Hepatocyte (in vitro differentiated cells): ENCODE results near the gene RNF130. TPM values are rescaled to one million over a fixed set of nuclear protein-coding genes. Genes with fewer than 3 reads are reported as not detected.

Experiments used
- DNase-seq: peaks from one replicate; pipeline ENCODE4 v3.0.0-alpha.2; 2016; ENCODE audit warnings: low spot score
- H2AFZ ChIP-seq: fragments of 200-600 bp; sonication (generic); 2 replicates; pipeline ENCODE4 v1.6.0; 2016; ENCODE audit warnings: antibody characterized with exemption, mild to moderate bottlenecking
- H3K27ac ChIP-seq: fragments of 200-600 bp; sonication (generic); 2 replicates; pipeline ENCODE4 v1.5.1; 2016; ENCODE audit warnings: mild to moderate bottlenecking
- H3K27me3 ChIP-seq: fragments of 200-600 bp; sonication (generic); 2 replicates; pipeline ENCODE4 v1.6.1; 2016
- H3K36me3 ChIP-seq: fragments of 200-600 bp; sonication (generic); replicated peaks from 2 replicates; pipeline ENCODE4 v1.5.1; 2016; ENCODE audit warnings: low read depth; ENCODE audit not compliant: insufficient read depth
- H3K4me1 ChIP-seq: fragments of 200-600 bp; sonication (generic); 2 replicates; pipeline ENCODE4 v1.5.1; 2016; ENCODE audit warnings: mild to moderate bottlenecking, moderate library complexity; ENCODE audit not compliant: insufficient read depth
- H3K4me2 ChIP-seq: fragments of 200-600 bp; sonication (generic); 2 replicates; pipeline ENCODE4 v1.6.0; 2016
- H3K4me3 ChIP-seq: fragments of 200-600 bp; sonication (generic); 2 replicates; pipeline ENCODE4 v1.5.1; 2016; ENCODE audit warnings: mild to moderate bottlenecking
- H3K79me2 ChIP-seq: fragments of 200-600 bp; sonication (generic); 2 replicates; pipeline ENCODE4 v1.6.0; 2017; ENCODE audit warnings: mild to moderate bottlenecking
- H3K9me2 ChIP-seq: fragments of 200-600 bp; sonication (generic); replicated peaks from 2 replicates; pipeline ENCODE4 v1.6.0; 2017; ENCODE audit warnings: mild to moderate bottlenecking; ENCODE audit not compliant: insufficient read depth
- H3K9me3 ChIP-seq: fragments of 200-600 bp; sonication (generic); 2 replicates; pipeline ENCODE4 v1.5.1; 2016; ENCODE audit warnings: low read depth, mild to moderate bottlenecking
- H4K20me1 ChIP-seq: fragments of 200-600 bp; sonication (generic); 2 replicates; pipeline ENCODE4 v1.6.0; 2016; ENCODE audit warnings: mild to moderate bottlenecking; ENCODE audit not compliant: insufficient read depth, poor library complexity, severe bottlenecking
- CTCF ChIP-seq: fragments of 200-600 bp; sonication (generic); IDR thresholded peaks from 2 replicates; pipeline ENCODE4 v1.5.1; 2016; ENCODE audit warnings: antibody characterized with exemption, mild to moderate bottlenecking; ENCODE audit not compliant: poor library complexity
- EZH2 ChIP-seq: fragments of 200-600 bp; sonication (generic); IDR thresholded peaks from 2 replicates; pipeline ENCODE4 v1.6.1; 2016; ENCODE audit warnings: antibody characterized with exemption, mild to moderate bottlenecking, borderline replicate concordance
- EZH2phosphoT487 ChIP-seq: fragments of 200-600 bp; sonication (generic); IDR thresholded peaks from one replicate; pipeline ENCODE4 v1.6.1; 2018; ENCODE audit warnings: antibody characterized with exemption, mild to moderate bottlenecking, low read depth, moderate library complexity; ENCODE audit not compliant: unreplicated experiment, severe bottlenecking
- WGBS: methylation state at CpG from one replicate; pipeline ENCODE4 v1.1.6; 2016; ENCODE audit warnings: low lambda C conversion rate; ENCODE audit errors: missing lambda C conversion rate; 5-methylcytosine and 5-hydroxymethylcytosine counted together
- polyA plus RNA-seq: library from polyadenylated mRNA; unstranded; fragments of >200 nt; fragmentation: Nextera tagmentation; extraction: Ambion mirVana; gene quantifications from 2 replicates; pipeline ENCODE4 v1.2.1, GENCODE V29; 2016
- total RNA-seq: library from RNA; depleted of rRNA; stranded (reverse); fragments of >200 nt; gene quantifications from 2 replicates; pipeline ENCODE4 v1.2.3, GENCODE V29; 2014

The RNF130 gene
- total and polyA plus RNA-seq, 2 experiments from 2014 or later: 42.4 to 64.9 TPM

DNA sequence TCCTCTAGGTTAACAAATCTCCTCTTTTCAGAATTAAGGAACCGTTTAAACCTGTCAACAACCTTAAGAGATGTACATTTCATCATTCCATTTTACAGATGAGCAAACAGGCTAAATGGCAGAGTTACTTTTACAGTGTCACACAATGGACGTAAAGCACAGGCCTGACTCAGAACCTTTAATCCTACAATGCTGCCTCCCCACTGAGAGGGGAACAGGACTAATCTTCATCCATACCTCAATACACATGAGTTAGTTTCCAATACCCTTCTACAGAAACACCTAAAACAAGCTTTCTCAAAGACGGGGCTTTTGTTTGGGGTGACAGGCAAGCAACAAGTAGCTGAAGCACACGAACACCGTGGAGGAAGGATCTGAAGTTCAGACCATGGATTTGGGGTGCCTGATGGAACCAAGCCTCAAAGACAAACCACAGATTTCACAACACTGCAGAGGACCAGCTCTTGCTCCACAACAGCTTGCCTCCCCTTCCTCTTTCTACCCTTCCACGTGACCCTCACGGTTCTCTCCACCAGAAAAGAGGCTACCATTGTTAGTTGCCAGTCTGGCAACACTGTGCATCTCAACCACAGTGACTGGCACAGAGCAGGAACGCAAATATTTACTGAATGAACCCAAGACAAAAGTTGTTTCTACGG is 1.8 kb downstream of the RNF130 start:
- 39% methylated on average over 9 of the region's 9 CpGs for WGBS
- peaks cover 61% of the 10 kb centered on the region for H3K79me2 ChIP-seq
- H3K36me3 ChIP-seq: no peaks in the 10 kb centered on the region
- H2AFZ ChIP-seq: no peak overlapping the region
- DNase-seq: no peak
- H3K9me2 ChIP-seq: no peaks in the 10 kb centered on the region
- TF ChIP-seq CTCF (no peak), EZH2 (no peak), EZH2phosphoT487 (no peak)
- no peaks in the 10 kb centered on the region for H3K27me3 ChIP-seq
- H3K4me2 ChIP-seq: peak overlapping the region; percentile 69
- H4K20me1 ChIP-seq: peaks cover 31% of the 10 kb centered on the region
- H3K4me3 ChIP-seq: no peak overlapping the region
- no peaks in the 10 kb centered on the region for H3K9me3 ChIP-seq
- H3K4me1 ChIP-seq: peaks cover 11% of the 10 kb centered on the region
- H3K27ac ChIP-seq: no peak overlapping the region

- 39% methylated on average over 6 of the region's 6 CpGs for WGBS
- DNase-seq: no peak
- no peak overlapping the region for H3K27ac ChIP-seq
- H2AFZ ChIP-seq: no peak overlapping the region
- peaks cover 31% of the 10 kb centered on the region for H4K20me1 ChIP-seq
- no peak overlapping the region for H3K4me3 ChIP-seq
- peak overlapping the region; percentile 69 for H3K4me2 ChIP-seq
- H3K9me2 ChIP-seq: no peaks in the 10 kb centered on the region
- peaks cover 11% of the 10 kb centered on the region for H3K4me1 ChIP-seq
- H3K79me2 ChIP-seq: peaks cover 72% of the 10 kb centered on the region
- TF ChIP-seq EZH2 (no peak), CTCF (no peak), EZH2phosphoT487 (no peak)
- H3K27me3 ChIP-seq: no peaks in the 10 kb centered on the region
- no peaks in the 10 kb centered on the region for H3K36me3 ChIP-seq
- no peaks in the 10 kb centered on the region for H3K9me3 ChIP-seq
Measured at GRCh38 chr5:180068519-180069090, 3.0 kb downstream of the RNF130 start.

GRCh38 chr5:180067986-180068385 is 3.6 kb downstream of the RNF130 start:
- Histone ChIP-seq H2AFZ (no peak overlapping the region), H3K4me3 (no peak overlapping the region), H3K36me3 (no peaks in the 10 kb centered on the region), H3K4me2 (peak overlapping the region; percentile 69), H3K27ac (no peak overlapping the region), H3K4me1 (peaks cover 11% of the 10 kb centered on the region), H3K9me2 (no peaks in the 10 kb centered on the region), H3K27me3 (no peaks in the 10 kb centered on the region), H3K79me2 (peaks cover 78% of the 10 kb centered on the region), H3K9me3 (no peaks in the 10 kb centered on the region), H4K20me1 (peaks cover 31% of the 10 kb centered on the region)
- no peak for TF ChIP-seq EZH2phosphoT487
- TF ChIP-seq CTCF: no peak
- no peak for TF ChIP-seq EZH2
- DNase-seq: no peak
- 56% methylated on average over 4 of the region's 4 CpGs for WGBS
